B cell (primary cell): ENCODE results near the gene ATCAY. TPM values are rescaled to one million over a fixed set of nuclear protein-coding genes. Genes with fewer than 3 reads are reported as not detected.

ENCODE experiments used
- ATAC-seq: fragments of 200-7000 bp; cut with Tn5 transposase; one replicate; pipeline ENCODE4 v1.10.0; 2021; ENCODE audit warnings: low read depth, mild to moderate bottlenecking, moderate number of reproducible peaks, moderate library complexity
- CTCF ChIA-PET: fragments of 350-600 bp; sonication (Branson Sonifier 250); formaldehyde crosslinking; loops from one replicate; lab custom pipeline; 2021; ENCODE audit warnings: antibody characterized with exemption, inconsistent platforms; lab: Charles Lee
- POLR2A ChIA-PET: fragments of 350-600 bp; sonication (Branson Sonifier 250); formaldehyde crosslinking; loops from one replicate; lab custom pipeline; 2021; ENCODE audit warnings: antibody characterized with exemption; lab: Charles Lee
- DNase-seq: peaks from one replicate; pipeline ENCODE4 v3.0.0; 2013
- H2AFZ ChIP-seq: 2 replicates; pipeline ENCODE4 v1.6.1; 2012; ENCODE audit warnings: mild to moderate bottlenecking, low read depth, low read length; ENCODE audit not compliant: insufficient read depth, poor library complexity, severe bottlenecking
- H3K27ac ChIP-seq, 2 donors: 1 replicate in 1 of 2; 2 replicates in 1 of 2; pipeline ENCODE4 v1.5.1; 2012 to 2013; ENCODE audit warnings: low read length in 2 of 2, mild to moderate bottlenecking in 2 of 2, moderate library complexity in 1 of 2
- H3K27me3 ChIP-seq, 4 experiments: fragments of 200-600 bp in 1 of 4; sonication (generic) in 1 of 4; replicated peaks in 1 of 4; 1 replicate in 2 of 4; 2 replicates in 2 of 4; pipeline versions ENCODE4 v1.6.1 to v1.7.0; 2013 to 2016; ENCODE audit warnings: low read length in 3 of 4, mild to moderate bottlenecking in 2 of 4, mixed read lengths in 1 of 4, moderate library complexity in 1 of 4; ENCODE audit not compliant: insufficient read depth in 4 of 4, control insufficient read depth in 3 of 4; ENCODE audit errors: control extremely low read depth in 1 of 4
- H3K36me3 ChIP-seq, 2 experiments: replicated peaks in 1 of 2; 1 replicate in 1 of 2; 2 replicates in 1 of 2; pipeline versions ENCODE4 v1.6.1 to v1.7.1; 2013; ENCODE audit warnings: low read length in 1 of 2; ENCODE audit not compliant: insufficient read depth in 2 of 2, control insufficient read depth in 1 of 2; ENCODE audit errors: control extremely low read depth in 1 of 2, extremely low read depth in 1 of 2
- H3K4me1 ChIP-seq, 2 donors: fragments of 200-600 bp in 1 of 2; sonication (generic) in 1 of 2; 1 replicate in 1 of 2; 2 replicates in 1 of 2; pipeline versions ENCODE4 v1.5.1 to v1.6.1; 2013 to 2017; ENCODE audit warnings: low read length in 2 of 2; ENCODE audit not compliant: control insufficient read depth in 2 of 2, insufficient read depth in 2 of 2
- H3K4me2 ChIP-seq: replicated peaks from 2 replicates; pipeline ENCODE3; 2012; ENCODE audit warnings: mild to moderate bottlenecking, low read depth, low read length; ENCODE audit not compliant: poor library complexity, severe bottlenecking
- H3K4me3 ChIP-seq, 5 experiments: fragments of 200-600 bp in 1 of 5; sonication (generic) in 1 of 5; 1 replicate in 3 of 5; 2 replicates in 2 of 5; pipeline versions ENCODE4 v1.5.1 to v1.7.0; 2011 to 2016; ENCODE audit warnings: low read length in 4 of 5, mild to moderate bottlenecking in 4 of 5, low read depth in 2 of 5, control low read depth in 1 of 5, moderate library complexity in 1 of 5; ENCODE audit not compliant: insufficient read depth in 1 of 5; ENCODE audit errors: control extremely low read depth in 1 of 5, extremely low read depth in 1 of 5
- H3K79me2 ChIP-seq: fragments of 200-600 bp; sonication (generic); one replicate; pipeline ENCODE4 v1.6.0; 2016; ENCODE audit warnings: low read length; ENCODE audit not compliant: control insufficient read depth, insufficient read depth
- H3K9ac ChIP-seq: fragments of 200-600 bp; sonication (generic); 2 replicates; pipeline ENCODE4 v1.6.1; 2017; ENCODE audit warnings: mild to moderate bottlenecking, low read length, moderate library complexity
- H3K9me3 ChIP-seq, 3 donors: one replicate each; pipeline versions ENCODE4 v1.6.1 to v1.7.1; 2013; ENCODE audit warnings: low read length in 2 of 3; ENCODE audit not compliant: control insufficient read depth in 2 of 3, insufficient read depth in 1 of 3; ENCODE audit errors: control extremely low read depth in 1 of 3
- H4K20me1 ChIP-seq: 2 replicates; pipeline ENCODE4 v1.6.0; 2012; ENCODE audit warnings: mild to moderate bottlenecking, low read length; ENCODE audit not compliant: insufficient read depth, control insufficient read depth, poor library complexity, severe bottlenecking
- H3K27ac Mint-ChIP-seq: one replicate; pipeline ENCODE4 v1.8.0; 2021; ENCODE audit warnings: mixed read lengths
- H3K27me3 Mint-ChIP-seq: one replicate; pipeline ENCODE4 v1.8.0; 2021; ENCODE audit warnings: mixed read lengths
- H3K4me1 Mint-ChIP-seq: one replicate; pipeline ENCODE4 v1.8.0; 2021; ENCODE audit warnings: mixed read lengths
- H3K4me3 Mint-ChIP-seq: one replicate; pipeline ENCODE4 v1.8.0; 2021; ENCODE audit warnings: mixed read lengths
- H3K9me3 Mint-ChIP-seq: one replicate; pipeline ENCODE4 v1.8.0; 2022; ENCODE audit warnings: mixed read lengths; ENCODE audit not compliant: insufficient read depth
- EZH2 ChIP-seq: IDR thresholded peaks from 2 replicates; pipeline ENCODE4 v1.6.1; 2012; ENCODE audit warnings: borderline replicate concordance, low read depth, mild to moderate bottlenecking, moderate library complexity, low read length; ENCODE audit not compliant: insufficient read depth, poor library complexity, severe bottlenecking
- WGBS: methylation state at CpG from one replicate; pipeline ENCODE4 v1.1.5; 2013; ENCODE audit warnings: missing lambda C conversion rate; ENCODE audit not compliant: insufficient coverage; 5-methylcytosine and 5-hydroxymethylcytosine counted together
- intact Hi-C: fragments of 100-400 bp; cut with micrococcal nuclease; formaldehyde crosslinking; loops from one replicate; pipeline ENCODE4 v1.10.0; 2022
- polyA plus RNA-seq: library from polyadenylated mRNA; depleted of rRNA; stranded (reverse); fragments of >200 nt; gene quantifications from 2 replicates; pipeline ENCODE4 v1.2.3, GENCODE V29; 2012
- total RNA-seq, 2 donors: library from RNA; stranded (reverse); fragments of 120-200 nt in 1 of 2; gene quantifications; 1 replicate in 1 of 2; 2 replicates in 1 of 2; pipeline versions ENCODE4 v1.2.3 to v1.2.4, GENCODE V29; 2013 to 2022
- TF ChIP-seq, protein P1 (sequence below): fragments of 200-600 bp; IDR thresholded peaks from one replicate; pipeline ENCODE4 v1.8.0; 2022; ENCODE audit warnings: antibody characterized with exemption, mild to moderate bottlenecking

The ATCAY gene
- total and polyA plus RNA-seq, 2 donors (not counting 1 experiment from before 2014, with no cell fraction given): not detected

DNA sequence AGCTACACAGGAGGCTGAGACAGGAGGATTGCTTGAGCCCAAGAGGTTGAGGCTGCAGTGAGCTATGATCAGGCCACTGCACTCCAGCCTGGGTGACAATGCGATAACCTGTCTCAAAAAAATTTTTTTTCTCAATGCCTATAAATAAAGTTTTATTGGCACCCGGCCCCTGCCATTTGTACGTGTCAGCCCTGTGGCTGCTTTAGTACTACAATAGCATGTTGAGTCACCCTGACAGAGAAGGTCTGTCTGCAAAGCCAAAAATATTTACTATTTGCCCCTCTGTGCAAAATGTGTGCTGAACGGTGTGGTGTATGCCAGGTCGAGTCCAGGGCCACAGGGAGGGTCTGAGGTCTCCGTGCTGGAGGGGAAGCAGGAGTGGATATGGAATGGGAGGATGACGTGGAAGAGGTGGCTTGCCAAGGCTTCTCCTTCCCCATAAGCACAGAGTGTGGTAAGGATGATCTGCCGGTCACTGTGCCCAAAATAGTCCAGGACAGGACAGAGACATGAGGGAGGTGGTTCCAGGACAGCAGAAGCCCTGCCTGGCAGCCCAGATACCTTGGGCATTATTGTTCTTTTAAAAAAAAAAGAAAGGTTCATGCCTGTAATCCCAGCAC, 62.4 kb downstream of the ATCAY start:
- Histone ChIP-seq H3K9me3 (peaks cover 0 to 5% (median 0%) of the 10 kb centered on the region in 3 donors), H4K20me1 (no peaks in the 10 kb centered on the region), H2AFZ (no peak overlapping the region), H3K4me3 (no peak overlapping the region), H3K4me2 (no peak overlapping the region), H3K79me2 (no peaks in the 10 kb centered on the region), H3K36me3 (no peaks in the 10 kb centered on the region), H3K27me3 (peaks cover 0 to 2% (median 0%) of the 10 kb centered on the region in 4 experiments), H3K9ac (no peak overlapping the region), H3K27ac (no peak overlapping the region), H3K4me1 (peaks cover 0 to 3% of the 10 kb centered on the region in 2 donors)
- POLR2A ChIA-PET: interaction anchor here (0.7 kb wide), 1 partner anchor 93 kb away, joined by 3 read pairs; no protein-coding TSS in a partner anchor
- TF ChIP-seq, protein P1, sequence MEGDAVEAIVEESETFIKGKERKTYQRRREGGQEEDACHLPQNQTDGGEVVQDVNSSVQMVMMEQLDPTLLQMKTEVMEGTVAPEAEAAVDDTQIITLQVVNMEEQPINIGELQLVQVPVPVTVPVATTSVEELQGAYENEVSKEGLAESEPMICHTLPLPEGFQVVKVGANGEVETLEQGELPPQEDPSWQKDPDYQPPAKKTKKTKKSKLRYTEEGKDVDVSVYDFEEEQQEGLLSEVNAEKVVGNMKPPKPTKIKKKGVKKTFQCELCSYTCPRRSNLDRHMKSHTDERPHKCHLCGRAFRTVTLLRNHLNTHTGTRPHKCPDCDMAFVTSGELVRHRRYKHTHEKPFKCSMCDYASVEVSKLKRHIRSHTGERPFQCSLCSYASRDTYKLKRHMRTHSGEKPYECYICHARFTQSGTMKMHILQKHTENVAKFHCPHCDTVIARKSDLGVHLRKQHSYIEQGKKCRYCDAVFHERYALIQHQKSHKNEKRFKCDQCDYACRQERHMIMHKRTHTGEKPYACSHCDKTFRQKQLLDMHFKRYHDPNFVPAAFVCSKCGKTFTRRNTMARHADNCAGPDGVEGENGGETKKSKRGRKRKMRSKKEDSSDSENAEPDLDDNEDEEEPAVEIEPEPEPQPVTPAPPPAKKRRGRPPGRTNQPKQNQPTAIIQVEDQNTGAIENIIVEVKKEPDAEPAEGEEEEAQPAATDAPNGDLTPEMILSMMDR: no peak
- TF ChIP-seq EZH2: no peak
- CTCF ChIA-PET: no interaction called here
- no peak overlapping the region for H3K4me3 Mint-ChIP-seq
- H3K4me1 Mint-ChIP-seq: no peaks in the 10 kb centered on the region
- H3K27me3 Mint-ChIP-seq: no peaks in the 10 kb centered on the region
- 93% methylated on average over 2 of the region's 8 CpGs for WGBS
- DNase-seq: no peak
- H3K9me3 Mint-ChIP-seq: no peaks in the 10 kb centered on the region
- intact Hi-C loops: no loop called here
- ATAC-seq: no peak
- H3K27ac Mint-ChIP-seq: no peak overlapping the region

DNA sequence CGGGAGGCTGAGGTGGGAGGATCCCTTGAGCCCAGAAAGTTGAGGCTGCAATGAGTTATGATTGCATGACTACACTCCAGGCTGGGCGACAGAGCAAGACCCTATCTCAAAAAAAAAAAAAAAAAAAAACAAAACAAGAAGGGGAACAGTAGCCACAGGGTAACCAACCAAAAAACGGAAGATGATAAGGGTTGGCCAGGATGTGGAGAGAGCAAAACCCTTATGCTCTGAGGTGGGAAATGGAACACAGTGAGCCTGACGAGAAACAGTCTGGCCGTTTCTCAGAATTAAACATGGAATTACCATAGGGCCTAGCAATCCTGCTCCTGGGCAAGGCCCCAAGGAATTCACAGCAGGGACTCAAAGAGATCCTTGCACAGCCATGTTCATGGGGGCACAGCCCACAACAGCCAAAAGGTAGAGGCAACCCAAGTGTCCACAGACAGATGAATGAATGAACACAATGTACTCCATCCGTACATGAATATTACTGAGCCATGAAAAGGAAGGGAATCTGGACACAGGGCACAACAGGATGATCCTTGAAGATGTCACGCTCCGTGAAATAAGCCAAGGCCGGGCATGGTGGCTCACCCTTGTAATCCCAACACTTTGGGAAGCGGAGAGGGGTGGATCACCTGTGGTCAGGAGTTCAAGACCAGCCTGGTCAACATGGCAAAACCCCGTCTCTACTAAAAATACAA, 63.7 kb downstream of the ATCAY start:
- ChIA-PET CTCF (no interaction called here), POLR2A (no interaction called here)
- Histone ChIP-seq H3K9me3 (peaks cover 0 to 5% (median 0%) of the 10 kb centered on the region in 3 donors), H4K20me1 (no peaks in the 10 kb centered on the region), H3K27ac (no peak overlapping the region), H2AFZ (no peak overlapping the region), H3K79me2 (no peaks in the 10 kb centered on the region), H3K4me3 (no peak overlapping the region), H3K36me3 (no peaks in the 10 kb centered on the region), H3K27me3 (no peaks in the 10 kb centered on the region), H3K4me2 (no peak overlapping the region), H3K4me1 (peaks cover 0 to 3% of the 10 kb centered on the region in 2 donors), H3K9ac (no peak overlapping the region)
- Mint-ChIP-seq H3K4me3 (no peak overlapping the region), H3K27ac (no peak overlapping the region), H3K27me3 (no peaks in the 10 kb centered on the region), H3K9me3 (no peaks in the 10 kb centered on the region), H3K4me1 (no peaks in the 10 kb centered on the region)
- DNase-seq (no peak), ATAC-seq (no peak)
- intact Hi-C loops: no loop called here
- 59% methylated on average over 8 of the region's 11 CpGs for WGBS
- TF ChIP-seq, protein P1: no peak
- no peak for TF ChIP-seq EZH2
